Measurements from ENCODE around the gene NFX1.
"Not testable (repeated sequence)": the region's sequence is repeated elsewhere in the genome, so short reads cannot be mapped to it uniquely, and the experiment has no call there.

NFX1 gene

DNA sequence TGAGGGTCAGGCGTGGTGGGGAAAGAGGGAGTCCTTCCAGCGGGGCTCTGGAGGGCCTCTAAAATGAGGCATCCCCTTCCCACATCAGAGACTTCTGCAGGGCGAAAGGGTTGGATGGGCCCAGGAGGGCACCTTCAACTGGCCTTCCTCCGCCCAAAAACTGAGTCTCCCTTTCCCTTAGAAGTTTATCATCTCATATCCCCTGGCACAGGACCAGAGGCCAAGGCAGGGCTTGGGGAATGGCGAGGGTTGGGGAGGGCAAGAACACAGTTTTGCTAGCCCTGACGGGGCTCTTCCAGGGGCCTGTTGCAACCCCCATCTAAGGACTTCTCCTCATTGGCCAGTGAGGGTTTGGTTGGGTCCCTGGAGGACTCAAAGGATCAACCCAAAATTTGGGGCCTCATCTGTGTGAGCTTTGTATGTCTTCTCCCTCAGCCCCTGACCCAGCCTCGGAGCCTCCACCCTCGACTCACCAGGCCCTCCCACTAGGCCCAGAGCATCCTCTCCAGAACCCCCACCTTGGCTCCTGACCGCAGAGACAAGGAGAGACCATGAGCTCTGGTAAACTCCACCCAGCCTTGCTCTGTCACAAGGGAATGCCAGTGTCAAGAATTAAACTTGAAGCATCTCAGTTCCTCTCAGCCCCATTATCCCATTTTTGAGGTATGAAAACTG is 87.9 kb downstream of the NFX1 start:
- TF ChIP-seq, protein P1, sequence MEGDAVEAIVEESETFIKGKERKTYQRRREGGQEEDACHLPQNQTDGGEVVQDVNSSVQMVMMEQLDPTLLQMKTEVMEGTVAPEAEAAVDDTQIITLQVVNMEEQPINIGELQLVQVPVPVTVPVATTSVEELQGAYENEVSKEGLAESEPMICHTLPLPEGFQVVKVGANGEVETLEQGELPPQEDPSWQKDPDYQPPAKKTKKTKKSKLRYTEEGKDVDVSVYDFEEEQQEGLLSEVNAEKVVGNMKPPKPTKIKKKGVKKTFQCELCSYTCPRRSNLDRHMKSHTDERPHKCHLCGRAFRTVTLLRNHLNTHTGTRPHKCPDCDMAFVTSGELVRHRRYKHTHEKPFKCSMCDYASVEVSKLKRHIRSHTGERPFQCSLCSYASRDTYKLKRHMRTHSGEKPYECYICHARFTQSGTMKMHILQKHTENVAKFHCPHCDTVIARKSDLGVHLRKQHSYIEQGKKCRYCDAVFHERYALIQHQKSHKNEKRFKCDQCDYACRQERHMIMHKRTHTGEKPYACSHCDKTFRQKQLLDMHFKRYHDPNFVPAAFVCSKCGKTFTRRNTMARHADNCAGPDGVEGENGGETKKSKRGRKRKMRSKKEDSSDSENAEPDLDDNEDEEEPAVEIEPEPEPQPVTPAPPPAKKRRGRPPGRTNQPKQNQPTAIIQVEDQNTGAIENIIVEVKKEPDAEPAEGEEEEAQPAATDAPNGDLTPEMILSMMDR (conservative IDR thresholded peaks at IDR 0.05; ENCODE audit: low read length): no peak
- no peak for DNase-seq (ENCODE audit: low read depth)
- no peak overlapping the region for H3K4me3 ChIP-seq (ENCODE audit: low read length)

DNA sequence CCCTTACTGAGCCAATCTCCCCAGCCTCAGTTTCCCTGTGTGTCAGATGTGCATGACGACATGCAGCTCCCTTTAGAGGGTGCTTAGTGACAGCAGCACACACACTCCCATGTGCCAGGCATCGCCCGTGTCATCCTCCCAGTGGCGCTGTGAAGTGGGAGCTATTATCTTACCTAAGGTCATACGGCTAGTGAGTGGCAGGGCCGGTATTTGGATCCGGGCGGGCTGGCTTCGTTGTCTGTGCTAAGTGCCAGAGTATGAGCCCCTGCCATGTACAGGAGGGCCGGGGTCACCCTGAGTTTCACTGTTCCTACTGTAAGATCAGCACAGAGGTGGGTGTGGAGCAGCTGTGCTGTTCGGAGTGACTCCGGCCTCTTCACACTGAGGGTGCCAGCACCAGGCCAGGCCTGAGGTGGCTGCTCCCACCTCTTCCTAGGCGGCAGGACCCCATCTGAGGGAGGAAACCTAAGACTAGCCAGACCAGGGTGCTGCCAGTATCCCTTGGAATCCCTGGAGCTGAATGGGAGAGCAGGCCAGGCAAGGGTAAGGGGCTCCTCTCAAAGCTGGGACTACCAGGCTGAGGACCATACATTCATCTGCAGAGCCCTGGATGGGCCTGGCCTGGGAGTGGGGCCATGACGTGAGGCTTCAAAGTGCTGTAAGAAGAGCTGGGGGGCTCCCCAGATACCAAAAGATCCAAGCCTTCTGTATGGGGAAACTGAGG is 89.5 kb downstream of the NFX1 start:
- H3K4me3 ChIP-seq (ENCODE audit: low read length): no peak overlapping the region
- DNase-seq (ENCODE audit: low read depth): no peak
- TF ChIP-seq, protein P1 (conservative IDR thresholded peaks at IDR 0.05; ENCODE audit: low read length): no peak

DNA sequence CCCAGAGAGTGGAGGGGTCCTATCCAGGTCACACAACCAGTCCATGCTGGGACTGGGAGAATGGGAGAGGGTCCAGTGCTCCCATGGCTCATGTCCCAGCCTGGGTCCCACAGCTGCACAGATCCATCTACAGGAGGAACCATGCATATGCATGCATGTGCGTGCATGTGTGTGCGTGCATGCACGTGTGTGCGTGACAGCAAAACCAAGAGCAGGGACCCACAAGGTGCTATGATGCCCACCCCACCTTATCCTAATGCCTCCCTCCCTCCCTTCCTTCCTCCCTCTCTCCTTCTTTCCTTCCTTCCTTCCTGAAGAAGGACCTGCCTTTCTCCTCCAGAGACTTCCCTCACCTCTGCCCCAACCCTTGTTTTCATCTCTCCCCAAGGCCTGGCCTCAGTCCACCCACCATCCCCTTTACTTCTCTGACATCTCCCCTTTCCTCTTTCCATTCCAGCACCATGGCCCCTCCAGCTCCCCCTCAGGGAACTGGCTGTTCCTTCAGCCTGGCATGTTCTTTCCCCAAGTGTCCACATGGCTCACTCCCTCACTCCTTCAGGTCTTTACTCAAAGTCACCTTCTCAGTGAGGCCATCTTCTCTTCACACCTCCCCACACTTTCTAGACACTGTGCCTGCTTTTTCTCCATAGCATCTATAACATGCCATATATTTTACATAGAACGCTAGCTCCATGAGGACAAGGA is 90.2 kb downstream of the NFX1 start:
- no peak overlapping the region for H3K4me3 ChIP-seq (ENCODE audit: low read length)
- DNase-seq (ENCODE audit: low read depth): no peak
- TF ChIP-seq, protein P1 (conservative IDR thresholded peaks at IDR 0.05; ENCODE audit: low read length): no peak

DNA sequence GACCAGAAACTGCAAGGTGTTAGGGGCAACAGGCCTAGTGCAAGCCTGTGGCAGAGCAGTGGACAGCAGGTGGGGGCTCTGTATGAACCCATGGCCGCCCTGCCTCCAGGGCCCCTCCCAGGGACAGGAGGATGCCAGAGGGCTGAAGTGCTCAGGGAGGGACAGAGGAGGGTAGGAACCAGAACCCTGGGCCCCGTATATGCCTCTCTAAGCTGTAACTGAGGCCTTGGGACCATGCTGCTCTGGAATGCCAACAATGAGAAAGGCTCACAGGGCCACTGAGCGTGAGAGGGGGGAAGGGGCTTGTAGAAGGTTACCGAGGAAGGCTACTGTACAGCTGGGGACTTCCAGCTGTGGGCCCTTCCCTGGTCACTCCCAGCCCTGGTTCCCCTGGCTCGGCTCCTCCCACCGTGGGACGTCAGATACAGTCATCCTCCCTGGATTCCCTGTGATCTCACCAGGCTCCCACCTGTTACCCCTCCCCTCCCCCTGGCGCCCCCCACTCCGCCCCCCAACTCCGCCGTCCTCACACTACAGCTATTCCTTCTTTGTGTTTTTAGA is 91.0 kb downstream of the NFX1 start:
- no peak overlapping the region for H3K4me3 ChIP-seq (ENCODE audit: low read length)
- TF ChIP-seq, protein P1 (conservative IDR thresholded peaks at IDR 0.05; ENCODE audit: low read length): no peak
- no peak for DNase-seq (ENCODE audit: low read depth)

DNA sequence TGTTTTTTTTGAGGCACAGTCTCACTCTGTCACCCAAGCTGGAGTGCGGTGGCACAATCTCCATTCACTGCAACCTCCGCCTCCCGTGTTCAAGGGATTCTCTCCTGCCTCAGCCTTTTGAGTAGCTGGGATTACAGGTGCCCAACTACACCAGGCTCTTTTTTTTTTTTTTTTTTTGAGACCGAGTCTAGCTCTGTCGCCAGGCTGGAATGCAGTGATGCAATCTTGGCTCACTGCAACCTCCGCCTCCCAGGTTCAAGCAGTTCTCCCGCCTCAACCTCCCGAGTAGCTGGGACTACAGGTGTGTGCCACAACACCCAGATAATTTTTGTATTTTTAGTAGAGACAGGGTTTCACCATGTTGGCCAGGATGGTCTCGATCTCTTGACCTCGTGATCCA is 92.1 kb downstream of the NFX1 start:
- H3K4me3 ChIP-seq (ENCODE audit: low read length); DNase-seq (ENCODE audit: low read depth): not testable (repeated sequence)

DNA sequence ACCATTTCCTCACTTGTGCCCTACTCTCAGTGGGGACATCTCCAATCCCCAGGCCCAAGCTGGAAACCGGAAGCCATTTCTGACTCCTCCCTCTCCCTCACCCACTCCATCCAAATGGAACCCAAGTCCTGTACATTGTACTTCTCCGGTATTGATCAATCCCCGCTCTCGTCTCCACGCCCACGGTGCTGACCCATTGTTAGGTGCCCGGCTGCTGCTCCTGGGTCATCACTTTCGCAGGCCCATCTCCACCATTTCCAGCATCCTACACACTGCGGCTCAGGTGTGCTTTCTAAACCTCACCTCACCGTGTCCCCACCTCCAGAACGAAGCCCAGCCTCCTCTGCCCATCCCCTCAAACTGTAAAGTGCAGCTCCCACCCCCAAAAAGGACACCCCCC is 93.1 kb downstream of the NFX1 start:
- H3K4me3 ChIP-seq (ENCODE audit: low read length); DNase-seq (ENCODE audit: low read depth): not testable (repeated sequence)

DNA sequence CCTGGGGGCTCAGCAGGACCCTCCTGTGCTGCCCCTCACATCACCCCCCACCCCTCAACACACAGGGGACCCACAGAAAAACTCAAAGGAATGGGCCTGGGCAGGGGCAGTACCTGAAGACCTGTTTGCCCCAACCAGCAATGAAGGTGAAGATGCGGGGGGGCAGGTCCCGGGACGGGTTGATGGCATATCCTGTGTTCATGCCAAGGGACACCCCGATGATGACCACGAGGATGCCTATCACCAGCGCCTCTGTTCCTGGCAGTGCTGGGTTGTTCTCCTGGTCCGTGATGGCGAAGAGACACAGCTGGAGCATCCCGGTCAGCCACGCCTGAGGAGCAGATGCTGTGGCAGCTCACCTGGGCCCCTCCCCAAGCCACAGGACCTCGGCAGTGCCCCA is 95.2 kb downstream of the NFX1 start:
- not testable (repeated sequence) for H3K4me3 ChIP-seq (ENCODE audit: low read length); DNase-seq (ENCODE audit: low read depth)

DNA sequence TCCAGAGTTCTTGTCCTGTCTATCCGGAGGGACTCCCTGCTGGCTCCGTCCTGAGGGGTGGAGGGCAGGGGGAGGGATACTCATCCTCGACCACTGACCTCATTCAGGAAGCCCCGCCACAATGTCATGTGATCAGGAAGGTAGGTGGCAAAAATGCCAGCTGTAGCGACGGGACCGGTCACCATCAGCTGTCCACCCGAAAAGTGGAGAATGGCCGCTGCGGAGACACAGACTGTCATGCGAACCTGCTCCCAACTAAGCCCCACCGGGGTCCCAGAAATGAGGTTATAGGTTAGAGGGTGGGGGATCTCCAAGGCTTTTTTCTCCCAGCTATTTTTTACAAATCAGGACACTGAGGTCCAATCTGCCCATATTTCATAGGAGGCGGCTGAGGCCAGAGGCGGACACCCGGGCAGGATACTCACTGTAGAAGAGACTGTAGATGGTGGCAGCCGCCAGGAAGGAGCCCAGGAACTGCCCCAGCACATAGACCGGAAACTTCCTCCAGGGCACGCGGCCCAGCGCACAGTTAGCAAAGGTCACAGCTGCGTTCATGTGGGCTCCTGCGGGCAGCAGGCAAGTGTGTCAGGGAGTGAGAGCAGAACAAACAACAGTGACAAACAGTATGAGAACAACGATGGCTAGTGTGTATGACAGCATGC is 95.8 kb downstream of the NFX1 start:
- DNase-seq (ENCODE audit: low read depth); H3K4me3 ChIP-seq (ENCODE audit: low read length): not testable (repeated sequence)

DNA sequence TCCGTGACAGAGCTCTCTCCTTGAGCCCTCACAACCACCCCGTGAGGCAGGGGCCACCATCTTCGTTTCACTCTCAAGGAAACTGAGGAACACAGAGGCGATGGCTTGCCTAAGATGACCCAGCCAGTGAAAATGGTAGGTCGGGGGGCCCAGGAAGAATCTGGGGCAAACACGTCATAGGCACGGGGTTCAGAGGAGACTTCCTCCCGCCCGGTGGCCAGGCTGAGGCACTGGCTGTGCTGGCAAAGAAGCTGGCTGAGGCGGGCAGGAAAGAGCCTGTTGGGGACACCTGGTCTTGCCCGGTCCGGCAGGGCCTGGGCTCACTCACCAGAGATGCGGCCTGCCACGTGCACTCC is 96.3 kb downstream of the NFX1 start:
- H3K4me3 ChIP-seq (ENCODE audit: low read length); DNase-seq (ENCODE audit: low read depth): not testable (repeated sequence)

DNA sequence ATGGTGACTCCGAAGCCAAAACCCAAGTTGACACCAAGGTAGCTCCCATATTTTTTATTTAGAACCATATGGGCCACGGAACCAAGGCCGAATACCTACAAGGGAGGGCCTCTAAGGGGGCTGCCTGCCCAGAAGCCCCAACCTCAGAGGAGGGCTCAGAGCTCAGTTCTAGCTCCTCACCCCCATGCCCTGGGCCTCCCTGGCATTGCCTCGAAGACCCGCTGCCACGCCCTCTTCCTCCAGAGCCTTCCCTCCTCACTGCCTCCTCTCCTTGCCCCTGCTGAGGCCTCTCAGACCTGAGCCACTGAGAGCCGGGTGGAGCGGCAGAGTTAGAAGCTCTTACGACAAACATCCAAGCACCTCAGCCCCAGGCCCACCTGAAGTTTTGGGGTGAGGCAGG is 96.7 kb downstream of the NFX1 start:
- not testable (repeated sequence) for DNase-seq (ENCODE audit: low read depth); H3K4me3 ChIP-seq (ENCODE audit: low read length)

Measured in AG10803 (cell line).